ENCODE data around the gene SCGB1D4. TPM values are rescaled to one million over a fixed set of nuclear protein-coding genes. Genes with fewer than 3 reads are reported as not detected.
"Not testable (repeated sequence)": the region's sequence is repeated elsewhere in the genome, so short reads cannot be mapped to it uniquely, and the experiment has no call there.

The SCGB1D4 gene
- total RNA-seq, 1 donor from 2014 or later: not detected

DNA sequence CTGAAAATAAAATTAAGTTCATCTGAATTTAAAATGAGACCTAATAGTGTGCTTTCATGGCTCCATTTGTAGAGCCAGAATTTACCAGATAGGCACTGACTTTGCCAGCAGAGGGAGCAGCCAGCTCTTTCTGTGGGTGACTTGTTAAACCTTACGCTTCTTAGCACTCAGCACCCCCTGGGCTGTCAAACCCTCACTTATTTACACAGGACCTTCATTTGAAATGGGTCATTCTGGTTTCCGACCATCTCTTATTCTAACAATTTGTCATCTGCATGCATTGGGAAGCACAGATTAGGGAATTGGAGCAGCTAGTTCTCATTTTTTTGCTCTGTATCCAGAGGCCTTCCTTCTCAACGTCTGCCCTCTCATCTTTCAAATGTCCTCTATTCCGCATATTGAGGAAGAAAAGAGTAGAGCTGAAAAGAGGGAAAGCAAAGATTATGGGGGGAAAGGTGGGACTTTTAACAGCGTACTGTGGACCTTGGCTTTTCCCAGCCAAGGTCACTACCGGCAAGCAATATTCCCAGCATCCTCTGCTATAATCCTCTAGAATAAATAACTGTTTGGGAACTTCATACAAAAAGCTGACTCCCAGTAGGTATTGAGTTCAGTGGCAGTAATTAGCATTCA lies 41.5 kb upstream of the SCGB1D4 start:
- peaks cover 10% of the 10 kb centered on the region for H3K9me3 Mint-ChIP-seq (ENCODE audit: unreplicated experiment)
- H3K27me3 Mint-ChIP-seq (ENCODE audit: unreplicated experiment): peaks cover 6% of the 10 kb centered on the region
- DNase-seq: peak; percentile 54
- TF ChIP-seq, protein P1, sequence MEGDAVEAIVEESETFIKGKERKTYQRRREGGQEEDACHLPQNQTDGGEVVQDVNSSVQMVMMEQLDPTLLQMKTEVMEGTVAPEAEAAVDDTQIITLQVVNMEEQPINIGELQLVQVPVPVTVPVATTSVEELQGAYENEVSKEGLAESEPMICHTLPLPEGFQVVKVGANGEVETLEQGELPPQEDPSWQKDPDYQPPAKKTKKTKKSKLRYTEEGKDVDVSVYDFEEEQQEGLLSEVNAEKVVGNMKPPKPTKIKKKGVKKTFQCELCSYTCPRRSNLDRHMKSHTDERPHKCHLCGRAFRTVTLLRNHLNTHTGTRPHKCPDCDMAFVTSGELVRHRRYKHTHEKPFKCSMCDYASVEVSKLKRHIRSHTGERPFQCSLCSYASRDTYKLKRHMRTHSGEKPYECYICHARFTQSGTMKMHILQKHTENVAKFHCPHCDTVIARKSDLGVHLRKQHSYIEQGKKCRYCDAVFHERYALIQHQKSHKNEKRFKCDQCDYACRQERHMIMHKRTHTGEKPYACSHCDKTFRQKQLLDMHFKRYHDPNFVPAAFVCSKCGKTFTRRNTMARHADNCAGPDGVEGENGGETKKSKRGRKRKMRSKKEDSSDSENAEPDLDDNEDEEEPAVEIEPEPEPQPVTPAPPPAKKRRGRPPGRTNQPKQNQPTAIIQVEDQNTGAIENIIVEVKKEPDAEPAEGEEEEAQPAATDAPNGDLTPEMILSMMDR (IDR thresholded peaks at IDR 0.05; ENCODE audit: partially characterized antibody, unreplicated experiment): peak; percentile 52
- H3K36me3 Mint-ChIP-seq (ENCODE audit: unreplicated experiment): peaks cover 14% of the 10 kb centered on the region
- no peak overlapping the region for H3K27ac Mint-ChIP-seq (ENCODE audit: unreplicated experiment)
- peaks cover 7% of the 10 kb centered on the region for H3K4me1 Mint-ChIP-seq (ENCODE audit: low read depth, unreplicated experiment)
- H3K4me3 Mint-ChIP-seq (ENCODE audit: unreplicated experiment): peak overlapping the region; percentile 34

DNA sequence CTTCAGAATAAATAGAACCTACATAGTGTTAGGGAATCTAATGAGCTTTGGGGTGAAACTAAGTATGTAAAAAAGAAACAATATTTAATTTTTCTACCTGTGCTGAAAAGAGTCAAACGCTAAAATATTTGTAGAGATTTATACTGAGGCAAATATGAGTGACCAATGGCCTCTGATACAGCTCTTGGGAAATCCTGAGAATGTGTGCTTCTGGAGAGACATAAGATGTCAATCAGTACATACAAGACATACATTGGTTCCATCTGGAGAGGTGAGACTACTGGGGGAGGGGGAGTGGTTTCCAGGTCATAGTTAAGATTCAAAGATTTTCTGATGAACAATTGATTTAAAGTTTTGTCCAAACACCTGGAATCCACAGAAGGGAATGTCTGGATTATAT lies 39.3 kb upstream of the SCGB1D4 start:
- TF ChIP-seq, protein P1 (IDR thresholded peaks at IDR 0.05; ENCODE audit: partially characterized antibody, unreplicated experiment): no peak
- Mint-ChIP-seq H3K27ac (ENCODE audit: unreplicated experiment) (peak overlapping the region; percentile 20), H3K9me3 (ENCODE audit: unreplicated experiment) (peaks cover 10% of the 10 kb centered on the region), H3K4me3 (ENCODE audit: unreplicated experiment) (peak overlapping the region; percentile 96), H3K4me1 (ENCODE audit: low read depth, unreplicated experiment) (peaks cover 7% of the 10 kb centered on the region), H3K36me3 (ENCODE audit: unreplicated experiment) (peaks cover 9% of the 10 kb centered on the region), H3K27me3 (ENCODE audit: unreplicated experiment) (peaks cover 6% of the 10 kb centered on the region)
- no peak for DNase-seq

DNA sequence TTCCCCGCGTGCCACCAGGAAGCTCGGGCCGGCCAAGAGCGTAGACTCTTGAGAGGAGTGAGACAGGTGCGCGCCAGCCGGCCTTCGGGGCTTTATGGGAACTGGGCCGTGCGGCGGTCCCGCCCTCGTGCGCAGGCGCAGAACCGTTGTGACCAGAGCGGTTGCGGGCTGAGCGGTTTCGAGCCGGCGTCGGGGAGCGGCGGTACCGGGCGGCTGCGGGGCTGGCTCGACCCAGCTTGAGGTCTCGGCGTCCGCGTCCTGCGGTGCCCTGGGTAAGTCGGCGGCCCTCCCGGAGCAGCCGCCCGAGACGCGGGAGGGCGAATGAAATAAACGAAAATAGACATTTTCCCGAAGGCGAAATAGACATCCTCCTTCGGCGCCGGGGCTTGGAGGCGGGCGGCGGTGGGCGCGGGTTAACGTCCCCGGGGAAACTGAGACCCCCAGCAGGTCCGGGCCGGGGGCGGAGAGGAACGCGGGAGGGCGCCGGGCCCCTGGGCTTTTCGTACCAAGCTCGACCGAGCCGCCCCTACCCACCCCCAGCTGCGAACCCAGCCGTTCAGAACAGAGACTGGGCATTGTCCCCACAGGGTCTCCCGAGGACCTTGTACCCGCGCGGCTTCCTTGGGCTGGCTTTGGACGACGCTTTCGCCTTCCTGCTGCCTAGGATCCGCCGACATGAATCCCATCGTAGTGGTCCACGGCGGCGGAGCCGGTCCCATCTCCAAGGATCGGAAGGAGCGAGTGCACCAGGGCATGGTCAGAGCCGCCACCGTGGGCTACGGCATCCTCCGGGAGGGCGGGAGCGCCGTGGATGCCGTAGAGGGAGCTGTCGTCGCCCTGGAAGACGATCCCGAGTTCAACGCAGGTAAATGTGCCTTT lies 38.7 kb upstream of the SCGB1D4 start, which contains the start of gene ASRGL1:
Gene ASRGL1, plus strand, starts transcription at position 146 of the 879 bp plus-strand sequence. Its CDS starts 530 bp downstream, at position 676.
- H3K27me3 Mint-ChIP-seq (ENCODE audit: unreplicated experiment): peaks cover 6% of the 10 kb centered on the region
- peak within 1 kb of the TSS; percentile 96 for H3K4me3 Mint-ChIP-seq (ENCODE audit: unreplicated experiment)
- TF ChIP-seq, protein P1 (IDR thresholded peaks at IDR 0.05; ENCODE audit: partially characterized antibody, unreplicated experiment): no peak
- peaks cover 10% of the 10 kb centered on the region for H3K9me3 Mint-ChIP-seq (ENCODE audit: unreplicated experiment)
- H3K27ac Mint-ChIP-seq (ENCODE audit: unreplicated experiment): peak within 1 kb of the TSS; percentile 87
- H3K36me3 Mint-ChIP-seq (ENCODE audit: unreplicated experiment): peaks cover 9% of the 10 kb centered on the region
- peak; percentile 88 for DNase-seq
- peaks cover 7% of the 10 kb centered on the region for H3K4me1 Mint-ChIP-seq (ENCODE audit: low read depth, unreplicated experiment)

DNA sequence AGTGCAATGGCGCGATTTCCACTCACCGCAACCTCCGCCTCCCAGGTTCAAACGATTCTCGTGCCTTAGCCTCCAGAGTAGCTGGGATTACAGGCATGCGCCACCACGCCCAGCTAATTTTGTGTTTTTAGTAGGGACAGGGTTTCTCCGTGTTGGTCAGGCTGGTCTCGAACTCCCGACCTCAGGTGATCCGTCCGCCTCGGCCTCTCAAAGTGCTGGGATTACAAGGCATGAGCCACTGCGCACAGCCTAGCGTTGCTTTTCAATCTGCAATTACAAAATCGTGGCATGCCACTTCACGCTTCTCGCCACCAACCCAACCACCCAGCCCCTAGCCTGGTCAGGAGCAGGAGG lies 38.1 kb upstream of the SCGB1D4 start:
- peaks cover 10% of the 10 kb centered on the region for H3K9me3 Mint-ChIP-seq (ENCODE audit: unreplicated experiment)
- DNase-seq; H3K4me1 Mint-ChIP-seq (ENCODE audit: low read depth, unreplicated experiment); H3K36me3 Mint-ChIP-seq (ENCODE audit: unreplicated experiment); H3K27me3 Mint-ChIP-seq (ENCODE audit: unreplicated experiment): not testable (repeated sequence)
- peak overlapping the region; percentile 87 for H3K27ac Mint-ChIP-seq (ENCODE audit: unreplicated experiment)
- peak overlapping the region; percentile 96 for H3K4me3 Mint-ChIP-seq (ENCODE audit: unreplicated experiment)

DNA sequence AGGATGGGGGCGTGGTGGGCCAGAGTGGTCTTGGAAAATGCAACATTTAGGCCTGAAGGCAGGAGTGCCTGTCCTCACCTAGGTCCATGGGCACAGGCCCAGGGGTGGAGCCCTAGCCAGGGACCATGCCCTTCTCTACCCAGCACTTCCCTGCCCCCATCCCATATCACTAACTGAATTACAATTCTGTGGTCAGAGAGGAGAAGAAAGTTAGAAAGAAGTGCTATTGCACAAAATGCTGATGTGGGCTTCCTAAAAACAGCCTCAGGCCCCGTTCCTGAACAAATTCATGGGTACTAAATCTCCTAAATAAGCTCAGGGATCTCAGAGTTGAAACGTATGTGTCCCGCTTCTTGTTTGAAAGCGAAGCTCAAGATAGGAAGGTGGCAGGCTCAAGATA lies 34.9 kb upstream of the SCGB1D4 start:
- no peak overlapping the region for H3K4me3 Mint-ChIP-seq (ENCODE audit: unreplicated experiment)
- peaks cover 12% of the 10 kb centered on the region for H3K9me3 Mint-ChIP-seq (ENCODE audit: unreplicated experiment)
- DNase-seq: no peak
- TF ChIP-seq, protein P1 (IDR thresholded peaks at IDR 0.05; ENCODE audit: partially characterized antibody, unreplicated experiment): no peak
- peaks cover 6% of the 10 kb centered on the region for H3K27me3 Mint-ChIP-seq (ENCODE audit: unreplicated experiment)
- peaks cover 9% of the 10 kb centered on the region for H3K36me3 Mint-ChIP-seq (ENCODE audit: unreplicated experiment)
- H3K4me1 Mint-ChIP-seq (ENCODE audit: low read depth, unreplicated experiment): peaks cover 3% of the 10 kb centered on the region
- H3K27ac Mint-ChIP-seq (ENCODE audit: unreplicated experiment): no peak overlapping the region

DNA sequence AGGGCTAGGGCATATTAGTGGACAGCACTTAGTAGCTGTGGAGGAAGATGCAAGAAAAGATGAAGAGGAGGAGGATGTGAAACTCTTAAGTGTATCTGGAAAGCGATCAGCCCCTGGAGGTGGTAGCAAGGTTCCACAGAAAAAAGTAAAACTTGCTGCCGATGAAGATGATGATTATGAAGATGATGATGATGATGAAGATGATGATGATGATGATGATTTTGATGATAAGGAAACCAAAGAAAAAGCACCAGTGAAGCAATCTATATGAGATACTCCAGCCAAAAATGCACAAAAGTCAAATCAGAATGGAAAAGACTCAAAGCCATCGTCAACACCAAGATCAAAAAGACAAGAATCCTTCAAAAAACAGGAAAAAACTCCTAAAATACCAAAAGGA lies 32.4 kb upstream of the SCGB1D4 start:
- H3K4me1 Mint-ChIP-seq (ENCODE audit: low read depth, unreplicated experiment); H3K9me3 Mint-ChIP-seq (ENCODE audit: unreplicated experiment); H3K36me3 Mint-ChIP-seq (ENCODE audit: unreplicated experiment); H3K27me3 Mint-ChIP-seq (ENCODE audit: unreplicated experiment); DNase-seq; H3K27ac Mint-ChIP-seq (ENCODE audit: unreplicated experiment); H3K4me3 Mint-ChIP-seq (ENCODE audit: unreplicated experiment): not testable (repeated sequence)

DNA sequence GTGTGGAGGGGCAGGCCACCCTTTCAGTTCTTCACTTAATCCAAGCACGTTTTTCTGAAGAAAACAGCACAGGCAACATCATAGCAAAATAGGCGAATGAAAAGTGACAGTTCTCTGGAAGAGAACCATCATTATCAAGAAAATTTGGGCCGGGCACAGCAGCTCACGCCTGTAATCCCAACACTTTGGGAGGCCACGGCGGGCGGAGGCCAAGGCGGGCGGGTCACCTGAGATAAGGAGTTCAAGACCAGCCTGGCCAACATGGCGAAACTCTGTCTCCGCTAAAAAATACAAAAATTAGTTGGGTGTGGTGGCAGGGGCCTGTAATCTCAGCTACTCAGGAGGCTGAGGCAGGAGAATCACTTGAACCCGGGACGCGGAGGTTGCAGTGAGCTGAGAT lies 28.7 kb upstream of the SCGB1D4 start:
- not testable (repeated sequence) for H3K27ac Mint-ChIP-seq (ENCODE audit: unreplicated experiment); H3K9me3 Mint-ChIP-seq (ENCODE audit: unreplicated experiment); H3K36me3 Mint-ChIP-seq (ENCODE audit: unreplicated experiment); H3K4me1 Mint-ChIP-seq (ENCODE audit: low read depth, unreplicated experiment); H3K4me3 Mint-ChIP-seq (ENCODE audit: unreplicated experiment); H3K27me3 Mint-ChIP-seq (ENCODE audit: unreplicated experiment); DNase-seq

DNA sequence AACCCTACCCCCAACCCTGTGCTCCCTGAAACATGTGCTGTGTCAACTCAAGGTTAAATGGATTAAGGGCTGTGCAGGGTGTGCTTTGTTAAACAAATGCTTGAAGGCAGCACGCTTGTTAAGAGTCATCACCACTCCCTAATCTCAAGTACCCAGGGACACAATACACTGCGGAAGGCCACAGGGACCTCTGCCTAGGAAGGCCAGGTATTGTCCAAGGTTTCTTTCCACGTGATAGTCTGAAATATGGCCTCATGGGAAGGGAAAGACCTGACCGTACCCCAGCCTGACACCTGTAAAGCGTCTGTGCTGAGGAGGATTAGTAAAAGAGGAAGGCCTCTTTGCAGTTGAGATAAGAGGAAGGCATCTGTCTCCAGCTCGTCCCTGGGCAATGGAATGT lies 27.8 kb upstream of the SCGB1D4 start:
- H3K9me3 Mint-ChIP-seq (ENCODE audit: unreplicated experiment); H3K27ac Mint-ChIP-seq (ENCODE audit: unreplicated experiment); H3K4me3 Mint-ChIP-seq (ENCODE audit: unreplicated experiment): not testable (repeated sequence)

More for the DNA sequence above, 27.8 kb upstream of the SCGB1D4 start:
- not testable (repeated sequence) for H3K27me3 Mint-ChIP-seq (ENCODE audit: unreplicated experiment); H3K4me1 Mint-ChIP-seq (ENCODE audit: low read depth, unreplicated experiment); H3K36me3 Mint-ChIP-seq (ENCODE audit: unreplicated experiment); DNase-seq
